Smooth muscle cell (in vitro differentiated cells): ENCODE results near the gene LRRC74B. TPM values are rescaled to one million over a fixed set of nuclear protein-coding genes. Genes with fewer than 3 reads are reported as not detected.
A peak's percentile ranks its signal among the peaks of the same experiment; 100 is the strongest.

Experiments
- DNase-seq: peaks from one replicate; lab custom pipeline; 2025; ENCODE audit not compliant: unreplicated experiment; lab: John Stamatoyannopoulos, UW
- H2AFZ ChIP-seq: fragments of 200-600 bp; sonication (generic); 2 replicates; pipeline ENCODE4 v1.6.0; 2016; ENCODE audit warnings: antibody characterized with exemption, low read depth, mild to moderate bottlenecking
- H3F3A ChIP-seq: fragments of 200-600 bp; sonication (generic); 2 replicates; pipeline ENCODE4 v1.6.0; 2017; ENCODE audit warnings: antibody characterized with exemption, low read depth
- H3K27ac ChIP-seq: fragments of 200-600 bp; sonication (generic); 2 replicates; pipeline ENCODE4 v1.5.1; 2016; ENCODE audit warnings: low read depth, mild to moderate bottlenecking
- H3K27me3 ChIP-seq: fragments of 200-600 bp; sonication (generic); 2 replicates; pipeline ENCODE4 v1.6.1; 2016; ENCODE audit warnings: low read depth, mild to moderate bottlenecking
- H3K36me3 ChIP-seq: fragments of 200-600 bp; sonication (generic); 2 replicates; pipeline ENCODE4 v1.5.1; 2016; ENCODE audit warnings: low read depth
- H3K4me1 ChIP-seq: fragments of 200-600 bp; sonication (generic); 2 replicates; pipeline ENCODE4 v1.5.1; 2016; ENCODE audit warnings: low read depth
- H3K4me2 ChIP-seq: fragments of 200-600 bp; sonication (generic); 2 replicates; pipeline ENCODE4 v1.6.0; 2016; ENCODE audit warnings: mild to moderate bottlenecking
- H3K4me3 ChIP-seq: fragments of 200-600 bp; sonication (generic); 2 replicates; pipeline ENCODE4 v1.5.1; 2016; ENCODE audit warnings: mild to moderate bottlenecking
- H3K79me2 ChIP-seq: fragments of 200-600 bp; sonication (generic); 2 replicates; pipeline ENCODE4 v1.6.0; 2016; ENCODE audit warnings: low read depth, mild to moderate bottlenecking
- H3K9ac ChIP-seq: fragments of 200-600 bp; sonication (generic); 2 replicates; pipeline ENCODE4 v1.6.0; 2016; ENCODE audit warnings: low read depth
- H3K9me3 ChIP-seq: fragments of 200-600 bp; sonication (generic); replicated peaks from 2 replicates; pipeline ENCODE4 v1.5.1; 2016; ENCODE audit warnings: low read depth
- H4K20me1 ChIP-seq: fragments of 200-600 bp; sonication (generic); 2 replicates; pipeline ENCODE4 v1.6.0; 2016; ENCODE audit warnings: low read depth
- CTCF ChIP-seq: fragments of 200-600 bp; sonication (generic); IDR thresholded peaks from 2 replicates; pipeline ENCODE4 v1.5.1; 2017; ENCODE audit warnings: borderline replicate concordance, mild to moderate bottlenecking, antibody characterized with exemption; ENCODE audit not compliant: insufficient read depth, poor library complexity, severe bottlenecking
- WGBS: methylation state at CpG from one replicate; pipeline ENCODE4 v1.1.7; 2016; ENCODE audit warnings: low lambda C conversion rate; 5-methylcytosine and 5-hydroxymethylcytosine counted together
- polyA plus RNA-seq: library from polyadenylated mRNA; unstranded; fragments of >200 nt; fragmentation: Nextera tagmentation; extraction: Ambion mirVana; gene quantifications from 2 replicates; pipeline ENCODE4 v1.2.1, GENCODE V29; 2016
- total RNA-seq: library from RNA; depleted of rRNA; stranded (reverse); fragments of >200 nt; gene quantifications from 2 replicates; pipeline ENCODE4 v1.2.3, GENCODE V29; 2014

The LRRC74B gene
- total and polyA plus RNA-seq, 2 experiments from 2014 or later = not detected

- DNase-seq = no peak
- H3K79me2 ChIP-seq = no peaks in the 10 kb centered on the region
- no peak for TF ChIP-seq CTCF
- H3K9ac ChIP-seq = no peak overlapping the region
- no peak overlapping the region for H3K4me3 ChIP-seq
- no peaks in the 10 kb centered on the region for H4K20me1 ChIP-seq
- peaks cover 18% of the 10 kb centered on the region for H3K4me1 ChIP-seq
- H3K27ac ChIP-seq = no peak overlapping the region
- H3F3A ChIP-seq = peaks cover 5% of the 10 kb centered on the region
- no peak overlapping the region for H3K4me2 ChIP-seq
- H3K36me3 ChIP-seq = no peaks in the 10 kb centered on the region
- H2AFZ ChIP-seq = no peak overlapping the region
- H3K27me3 ChIP-seq = no peaks in the 10 kb centered on the region
- H3K9me3 ChIP-seq = no peaks in the 10 kb centered on the region
- 96% methylated on average over 4 of the region's 4 CpGs for WGBS
Observed at GRCh38 chr22:21018314-21018713, 27.4 kb upstream of the LRRC74B start.

- H2AFZ ChIP-seq = no peak overlapping the region
- TF ChIP-seq CTCF = peak; percentile 16
- no peak for DNase-seq
- no peaks in the 10 kb centered on the region for H3F3A ChIP-seq
- 66% methylated on average over 7 of the region's 7 CpGs for WGBS
- no peak overlapping the region for H3K4me3 ChIP-seq
- no peaks in the 10 kb centered on the region for H3K36me3 ChIP-seq
- no peaks in the 10 kb centered on the region for H4K20me1 ChIP-seq
- H3K4me1 ChIP-seq = no peaks in the 10 kb centered on the region
- H3K79me2 ChIP-seq = no peaks in the 10 kb centered on the region
- H3K27ac ChIP-seq = no peak overlapping the region
- no peak overlapping the region for H3K4me2 ChIP-seq
- H3K27me3 ChIP-seq = no peaks in the 10 kb centered on the region
- H3K9me3 ChIP-seq = no peaks in the 10 kb centered on the region
- no peak overlapping the region for H3K9ac ChIP-seq
Observed at GRCh38 chr22:21020802-21021429, 24.8 kb upstream of the LRRC74B start.

GRCh38 chr22:21022507-21022906, 23.2 kb upstream of the LRRC74B start:
- Histone ChIP-seq H2AFZ (no peak overlapping the region), H3K27ac (no peak overlapping the region), H3F3A (no peaks in the 10 kb centered on the region), H3K4me2 (no peak overlapping the region), H3K27me3 (no peaks in the 10 kb centered on the region), H4K20me1 (no peaks in the 10 kb centered on the region), H3K79me2 (no peaks in the 10 kb centered on the region), H3K9me3 (no peaks in the 10 kb centered on the region), H3K4me3 (no peak overlapping the region), H3K4me1 (no peaks in the 10 kb centered on the region), H3K36me3 (no peaks in the 10 kb centered on the region), H3K9ac (no peak overlapping the region)
- no peak for DNase-seq
- WGBS = 87% methylated on average over 10 of the region's 10 CpGs
- no peak for TF ChIP-seq CTCF

GRCh38 chr22:21022955-21023614, 22.7 kb upstream of the LRRC74B start:
- Histone ChIP-seq H3K4me2 (no peak overlapping the region), H3K9me3 (no peaks in the 10 kb centered on the region), H3K4me3 (no peak overlapping the region), H3K79me2 (no peaks in the 10 kb centered on the region), H3K27ac (no peak overlapping the region), H3K36me3 (no peaks in the 10 kb centered on the region), H3K9ac (no peak overlapping the region), H2AFZ (no peak overlapping the region), H3K27me3 (no peaks in the 10 kb centered on the region), H3F3A (no peaks in the 10 kb centered on the region), H4K20me1 (no peaks in the 10 kb centered on the region), H3K4me1 (no peaks in the 10 kb centered on the region)
- no peak for TF ChIP-seq CTCF
- WGBS = 91% methylated on average over 12 of the region's 13 CpGs
- DNase-seq = no peak
